GM18907 (cell line): ENCODE results near the gene BAAT.
"Not testable (repeated sequence)": the region's sequence is repeated elsewhere in the genome, so short reads cannot be mapped to it uniquely, and the experiment has no call there.

Experiments used
- ATAC-seq: cut with Tn5 transposase; IDR thresholded peaks from one replicate; pipeline ENCODE4 v1.9.1; 2021; ENCODE audit warnings: mild to moderate bottlenecking, moderate library complexity; ENCODE audit not compliant: unreplicated experiment

BAAT gene

DNA sequence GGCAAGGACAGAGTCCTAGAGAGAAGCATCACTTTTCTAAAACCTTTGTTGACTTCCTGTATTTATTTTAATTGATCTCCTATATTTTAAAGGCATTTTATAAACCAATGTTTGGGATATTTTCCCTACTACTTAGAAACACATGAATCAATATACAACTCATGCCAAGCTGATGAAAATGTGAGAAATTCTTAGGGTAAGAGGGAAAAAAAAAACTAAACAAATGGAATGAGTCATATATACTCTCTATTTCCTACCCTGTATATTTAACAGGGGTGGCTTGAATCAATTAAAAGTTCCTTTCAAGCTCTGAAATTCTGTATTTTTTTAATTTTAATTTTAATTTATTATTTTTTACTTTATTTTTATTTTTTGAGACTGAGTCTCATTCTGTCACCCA lies 19.6 kb downstream of the BAAT start:
- ATAC-seq: no peak

DNA sequence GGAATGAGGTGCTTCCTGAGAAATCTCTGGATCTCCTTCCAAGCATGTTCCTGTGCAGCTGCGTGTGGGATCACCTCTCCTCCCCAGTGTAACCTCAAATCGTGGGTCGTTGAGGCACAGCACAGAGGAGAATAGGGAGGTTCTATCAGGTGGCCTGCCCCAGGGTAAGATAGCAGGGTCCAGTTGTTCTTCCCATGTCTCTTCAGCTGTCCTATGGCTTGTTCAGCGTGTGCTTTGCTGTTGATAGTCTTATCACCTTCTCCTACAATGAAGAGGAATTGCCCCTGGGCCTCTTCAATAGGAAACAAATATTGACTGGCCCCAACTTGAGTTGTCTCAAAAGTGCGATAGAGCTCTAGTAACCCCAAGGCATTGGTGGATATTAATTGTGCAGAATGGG lies 22.4 kb downstream of the BAAT start:
- no peak for ATAC-seq

DNA sequence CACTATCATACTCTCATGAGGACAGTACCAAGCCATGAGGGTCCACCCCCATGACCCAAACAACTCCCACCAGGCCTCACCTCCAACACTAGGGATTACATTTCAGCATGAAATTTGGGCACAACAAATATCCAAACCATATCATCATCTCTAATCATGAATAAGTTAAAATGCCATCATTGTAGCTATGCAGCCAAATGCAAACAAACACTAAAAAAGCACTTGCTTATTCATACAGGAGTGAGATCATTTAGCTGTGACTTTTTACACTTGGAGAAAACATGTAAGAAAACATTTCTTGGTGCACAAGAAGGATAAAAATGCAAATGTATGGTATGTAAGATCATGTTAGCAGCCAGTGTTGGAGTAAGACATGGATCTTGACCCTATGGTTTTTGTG lies 24.2 kb downstream of the BAAT start:
- ATAC-seq: no peak

DNA sequence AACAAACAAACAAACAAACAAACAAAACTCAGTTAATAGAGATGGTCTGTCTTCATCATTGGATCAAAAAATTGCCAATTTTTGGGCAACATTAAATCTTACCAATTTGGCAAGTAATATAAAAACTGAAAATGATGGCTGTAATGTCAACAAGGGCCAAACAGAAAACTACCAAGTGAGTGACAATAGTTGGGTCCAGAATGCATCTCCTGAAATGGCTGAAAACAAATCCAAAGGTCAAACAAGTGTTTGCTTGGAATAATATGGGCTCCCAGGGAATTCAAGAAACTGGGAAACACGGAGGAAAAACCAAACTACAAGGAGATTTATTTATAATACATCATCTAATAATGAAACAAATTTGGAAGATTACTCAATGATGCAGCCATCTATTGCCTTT lies 25.1 kb downstream of the BAAT start:
- ATAC-seq: no peak

DNA sequence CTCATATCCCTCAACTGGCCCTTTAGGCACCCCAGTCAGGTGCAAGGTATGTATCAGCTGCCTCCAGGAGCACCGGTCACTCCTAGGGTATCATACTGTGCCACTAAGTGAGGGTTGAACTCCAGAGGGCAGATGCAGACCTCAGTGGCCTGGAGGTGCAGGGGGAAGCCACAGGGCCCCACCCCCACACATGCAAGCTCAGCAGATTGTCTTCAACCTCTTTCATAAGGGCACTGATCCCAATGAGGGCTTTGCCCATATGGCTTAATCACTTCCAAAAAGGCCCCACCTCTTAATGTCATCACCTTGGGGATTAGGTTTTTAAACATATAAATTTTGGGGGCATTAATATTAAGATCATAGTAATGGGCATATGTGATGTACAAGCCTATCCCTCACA lies 28.2 kb downstream of the BAAT start:
- no peak for ATAC-seq

DNA sequence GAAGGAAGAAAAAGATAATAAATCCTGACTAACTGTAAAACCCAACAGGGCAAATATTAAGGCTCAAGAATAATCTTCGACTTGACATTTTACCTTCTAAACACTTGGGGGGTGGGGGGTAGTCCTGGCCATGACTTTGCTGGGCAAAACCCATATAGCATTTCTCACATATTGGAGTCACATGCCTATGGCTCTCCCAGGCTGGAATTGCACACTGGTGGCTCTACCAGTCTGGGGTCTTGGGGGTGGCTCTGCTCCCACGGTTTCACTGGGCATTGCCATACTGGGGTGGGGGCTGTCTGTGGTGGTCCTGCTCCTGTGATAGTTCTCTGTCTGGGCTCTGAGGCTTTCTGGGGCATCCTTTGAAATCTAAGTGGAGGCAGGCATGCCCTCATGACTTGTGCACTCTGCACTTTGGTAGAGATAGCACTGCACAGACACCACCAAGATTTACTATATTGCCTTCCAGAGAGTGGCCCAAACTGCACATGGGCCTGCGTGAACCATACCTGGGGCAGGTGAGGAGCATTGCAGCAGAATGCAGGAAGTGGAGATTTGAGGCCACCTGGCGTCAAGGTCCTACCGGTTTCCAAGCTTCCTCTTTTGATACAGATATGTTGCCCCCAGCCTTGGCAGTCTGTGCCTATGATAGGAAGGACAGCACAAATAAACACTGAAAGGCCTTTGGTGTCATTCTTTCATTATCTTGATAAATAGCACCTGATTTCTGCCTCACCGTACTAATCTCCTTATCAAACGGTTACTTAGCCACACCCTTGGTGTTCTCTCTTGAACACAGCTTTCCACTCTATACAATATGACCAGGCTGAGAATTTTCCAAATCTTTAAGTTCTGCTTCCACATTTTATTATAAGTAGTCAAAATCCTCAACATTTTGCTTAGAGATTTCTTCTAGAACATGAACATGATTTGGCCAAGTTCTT lies 29.8 kb downstream of the BAAT start:
- ATAC-seq: no peak

DNA sequence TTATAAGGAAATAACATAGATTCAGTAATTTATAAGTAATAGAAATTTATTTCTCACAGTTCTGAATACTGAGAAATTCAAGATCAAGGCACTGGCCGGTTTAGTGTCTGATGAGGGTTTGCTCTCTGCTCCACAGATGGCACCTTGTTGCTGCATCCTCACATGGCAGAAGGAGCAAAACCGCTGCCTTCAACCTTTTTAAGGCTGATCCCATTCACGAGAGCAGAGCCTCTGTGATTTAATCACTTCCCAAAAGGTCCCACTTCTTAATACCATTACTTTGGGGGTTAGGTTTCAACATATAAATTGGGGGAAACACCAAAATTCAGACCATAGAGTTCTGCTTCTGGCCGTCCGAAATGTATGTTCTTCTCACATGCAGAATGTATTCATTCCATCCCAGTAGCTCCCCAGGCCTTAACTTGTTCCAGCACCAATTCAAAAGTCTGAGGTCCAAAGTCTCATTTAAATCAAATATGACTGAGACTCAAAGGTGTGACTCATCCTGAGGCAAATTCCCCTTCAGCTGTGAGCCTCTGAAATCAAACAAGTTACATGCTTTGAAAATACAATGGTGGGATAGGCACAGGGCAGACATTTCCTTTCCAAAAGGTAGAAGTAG lies 30.6 kb downstream of the BAAT start:
- ATAC-seq: no peak

DNA sequence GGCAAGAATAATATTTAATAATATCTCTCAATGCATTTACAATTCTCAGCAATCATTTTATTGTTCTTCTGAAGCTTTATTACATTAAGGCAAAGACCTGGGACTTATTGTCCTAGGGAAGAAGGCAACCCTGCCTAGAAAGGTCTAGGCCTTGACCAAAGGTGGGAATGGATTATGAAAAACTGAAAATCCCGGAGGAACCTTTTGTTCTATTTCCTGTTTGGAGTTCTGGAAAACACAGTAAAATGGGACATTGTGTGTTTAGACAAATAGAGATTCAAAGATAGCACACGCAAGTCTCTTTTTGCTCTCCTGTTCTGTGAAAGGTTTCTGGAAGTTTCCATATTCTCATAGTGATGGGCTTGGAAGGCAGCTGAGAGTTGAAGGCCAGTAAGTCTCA lies 31.1 kb downstream of the BAAT start:
- no peak for ATAC-seq

DNA sequence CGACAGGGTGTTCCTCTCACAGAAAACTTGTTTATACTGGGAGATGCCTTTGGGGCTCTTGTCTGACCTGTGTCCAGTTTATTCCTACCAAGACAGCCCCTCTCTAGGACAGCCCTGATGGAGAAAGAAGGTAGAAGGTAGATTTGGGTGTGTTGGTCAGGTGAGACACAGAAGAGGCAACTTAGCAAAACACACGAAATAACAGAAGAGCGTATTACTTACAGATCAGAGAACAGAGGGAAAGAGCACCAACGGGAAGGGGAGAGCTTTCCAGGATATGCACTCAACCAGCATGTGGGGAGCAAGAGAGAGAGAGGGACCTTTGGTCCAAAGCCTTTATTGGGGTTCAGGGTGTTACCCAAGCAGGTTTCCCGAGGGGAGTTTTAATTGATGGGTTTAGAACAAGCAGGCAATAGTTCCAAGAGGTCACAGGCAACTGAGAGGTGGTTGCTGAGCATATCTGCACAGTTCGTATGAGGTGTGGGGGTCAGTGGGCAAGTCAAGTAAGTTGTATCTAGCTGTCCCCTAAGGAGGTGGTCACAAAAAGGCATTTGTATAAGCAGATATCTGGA lies 31.8 kb downstream of the BAAT start:
- ATAC-seq: no peak

DNA sequence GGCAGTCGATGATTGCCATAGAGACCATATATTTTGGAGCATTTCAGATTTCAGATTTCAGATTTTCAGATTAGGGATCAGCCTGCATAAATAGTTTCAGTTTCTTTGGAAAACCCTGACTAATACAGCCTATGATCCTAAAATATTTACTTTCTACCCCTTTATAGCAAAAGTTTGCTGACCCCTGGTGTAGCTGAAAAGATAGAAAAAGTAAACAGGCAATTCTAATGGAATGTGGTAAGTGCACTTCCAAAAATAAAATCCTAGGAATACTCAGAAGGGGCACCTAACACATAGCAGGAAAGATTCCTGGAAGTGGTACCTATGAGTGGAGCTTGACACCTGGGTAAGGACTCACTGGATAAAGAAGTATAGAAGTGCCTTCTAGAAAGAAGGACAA lies 34.5 kb downstream of the BAAT start:
- ATAC-seq: no peak

DNA sequence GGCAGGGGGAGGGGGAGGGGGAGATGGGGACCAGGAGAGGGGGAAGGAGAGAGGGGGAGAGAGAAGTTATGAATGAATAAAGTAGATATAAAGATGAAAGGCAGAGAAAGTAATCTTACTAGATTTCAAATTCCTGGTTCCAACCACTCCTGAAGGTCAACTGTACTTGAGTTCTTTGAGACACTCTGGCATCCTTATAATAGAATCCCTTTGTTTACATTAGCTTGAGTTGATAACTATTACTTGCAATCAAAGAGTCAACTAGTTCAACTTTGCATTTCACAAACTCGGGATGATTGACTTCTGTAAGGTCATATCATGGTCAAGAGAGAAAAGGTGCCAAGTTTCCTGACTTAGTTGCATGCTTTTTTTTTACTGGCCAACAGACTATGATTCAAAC lies 42.2 kb downstream of the BAAT start:
- no peak for ATAC-seq

DNA sequence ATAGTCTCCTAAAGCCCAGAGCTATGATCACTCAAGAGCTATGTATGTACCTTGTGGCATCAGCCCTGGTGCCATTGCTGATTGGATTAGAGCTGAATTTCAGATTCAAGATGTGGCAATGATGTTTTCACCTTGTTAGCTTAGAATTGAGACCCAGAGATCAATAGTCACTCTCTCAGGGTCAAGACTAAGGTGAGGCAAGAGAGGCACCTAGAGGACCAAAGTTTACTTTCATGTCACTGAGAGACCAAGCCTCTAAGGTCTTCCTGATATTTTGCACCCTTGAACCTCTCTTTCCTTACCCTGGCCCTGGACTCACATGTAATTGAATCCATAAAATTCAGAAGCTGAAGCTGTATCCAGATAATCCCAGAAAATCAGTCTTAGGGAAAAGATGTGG lies 42.8 kb downstream of the BAAT start:
- no peak for ATAC-seq

DNA sequence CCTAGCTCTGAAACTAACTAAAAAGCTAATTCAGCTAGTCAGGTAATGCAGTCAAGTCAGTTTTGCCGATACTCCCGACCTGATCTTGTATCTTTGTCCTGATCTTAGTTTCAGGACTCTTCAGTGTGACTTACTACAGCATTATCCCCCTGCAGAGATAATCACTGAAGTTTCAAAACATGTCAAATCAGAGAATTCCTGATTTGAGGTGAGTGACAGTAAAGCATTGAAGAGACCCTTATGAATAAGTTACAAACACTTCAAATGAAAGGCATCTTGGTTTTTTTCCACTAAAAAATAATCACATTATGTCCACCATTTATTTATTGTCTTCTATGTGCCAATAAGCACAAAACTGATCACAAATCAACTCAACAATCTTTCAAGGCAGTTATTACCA lies 47.6 kb downstream of the BAAT start:
- no peak for ATAC-seq

DNA sequence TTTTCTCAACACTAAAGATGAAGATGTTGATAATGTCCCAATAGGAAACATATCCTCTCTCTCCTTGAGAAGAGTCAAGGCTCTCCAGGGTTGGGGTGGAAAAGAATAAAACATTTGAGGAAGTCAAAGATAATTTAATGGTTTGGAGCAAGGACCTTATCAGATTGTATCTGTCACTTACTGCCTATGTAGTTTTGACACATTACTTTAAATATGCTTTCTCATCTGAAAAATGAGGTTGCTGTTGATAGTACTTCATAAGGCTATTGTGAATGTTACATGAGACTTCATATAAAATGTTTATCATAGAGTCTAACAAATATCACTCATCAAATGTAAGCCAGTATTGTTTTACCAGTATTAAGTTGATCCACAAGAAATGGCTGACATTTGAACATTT lies 48.7 kb downstream of the BAAT start:
- ATAC-seq: no peak

DNA sequence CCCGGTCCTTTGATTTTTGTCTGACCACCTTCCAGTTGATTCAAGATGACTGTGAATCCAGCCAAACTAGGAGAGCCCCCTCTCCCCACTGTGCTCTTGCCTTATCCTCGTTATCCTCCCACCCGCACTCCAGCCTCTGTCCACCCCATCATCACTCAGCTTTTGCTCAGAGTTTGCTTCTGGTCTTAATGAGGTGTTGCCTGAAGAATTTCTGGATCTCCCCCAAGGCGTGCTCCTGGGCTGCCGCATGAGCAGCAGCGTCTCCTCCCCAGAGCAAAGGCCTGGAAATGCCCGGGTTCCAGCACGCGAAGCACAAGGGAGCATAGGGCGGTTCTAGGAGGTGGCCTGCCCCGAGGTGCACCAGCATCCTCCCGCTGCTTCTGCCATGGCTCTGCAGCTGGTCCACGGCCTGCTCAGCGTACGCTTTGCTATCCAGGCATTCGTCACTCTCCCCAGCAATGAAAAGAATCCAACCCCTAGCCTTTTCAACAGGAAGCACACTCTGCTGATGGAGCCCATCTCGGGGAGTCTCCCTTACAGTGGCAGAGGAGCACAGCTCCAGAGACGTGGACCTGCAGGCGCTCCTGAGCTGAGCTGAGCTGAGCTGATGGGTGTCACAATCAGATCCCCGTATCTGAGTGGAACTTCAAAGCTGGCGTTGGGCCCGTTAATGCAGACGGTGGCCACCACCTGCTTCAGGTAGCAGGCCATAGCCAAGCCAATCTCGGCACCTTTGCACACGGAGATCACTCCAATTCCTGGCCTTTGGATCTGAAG lies 50.7 kb downstream of the BAAT start:
- ATAC-seq: no peak

DNA sequence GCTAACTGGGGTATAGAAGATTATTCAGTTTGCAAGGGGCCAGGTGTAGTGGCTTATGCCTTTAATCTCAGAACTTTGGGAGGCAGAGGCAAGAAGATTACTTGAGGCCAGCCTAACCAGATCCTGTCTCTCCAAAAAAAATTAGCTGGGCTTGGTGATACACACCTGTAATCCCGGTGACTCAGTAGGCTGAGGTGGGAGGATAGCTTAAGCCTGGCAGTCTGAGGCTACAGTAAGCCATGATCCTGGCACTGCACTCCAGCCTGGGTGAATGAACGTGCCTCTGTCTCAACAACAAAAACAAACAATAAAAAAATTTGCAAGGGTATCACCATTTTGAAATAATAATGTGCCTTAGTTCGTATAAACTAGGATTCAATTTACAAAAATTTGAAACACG lies 51.3 kb downstream of the BAAT start:
- no peak for ATAC-seq

DNA sequence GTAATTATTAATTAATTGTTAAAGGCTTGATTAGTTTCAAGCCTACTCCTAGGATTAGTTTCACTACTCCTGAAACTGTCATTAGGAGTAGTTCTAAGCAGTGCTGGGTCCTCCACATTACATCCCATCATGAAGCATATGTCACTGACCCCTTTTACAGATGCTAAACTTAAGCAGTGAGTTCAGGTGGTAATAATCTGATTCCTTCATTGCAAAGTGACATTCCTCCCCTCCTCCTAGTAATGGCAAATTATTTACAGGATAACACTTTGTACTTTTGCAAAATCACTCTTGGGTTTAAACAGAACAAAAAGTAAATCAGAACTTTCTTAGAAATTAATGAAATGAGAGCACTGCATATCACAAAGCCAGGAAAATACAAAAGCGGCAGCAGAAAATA lies 52.4 kb downstream of the BAAT start:
- no peak for ATAC-seq

DNA sequence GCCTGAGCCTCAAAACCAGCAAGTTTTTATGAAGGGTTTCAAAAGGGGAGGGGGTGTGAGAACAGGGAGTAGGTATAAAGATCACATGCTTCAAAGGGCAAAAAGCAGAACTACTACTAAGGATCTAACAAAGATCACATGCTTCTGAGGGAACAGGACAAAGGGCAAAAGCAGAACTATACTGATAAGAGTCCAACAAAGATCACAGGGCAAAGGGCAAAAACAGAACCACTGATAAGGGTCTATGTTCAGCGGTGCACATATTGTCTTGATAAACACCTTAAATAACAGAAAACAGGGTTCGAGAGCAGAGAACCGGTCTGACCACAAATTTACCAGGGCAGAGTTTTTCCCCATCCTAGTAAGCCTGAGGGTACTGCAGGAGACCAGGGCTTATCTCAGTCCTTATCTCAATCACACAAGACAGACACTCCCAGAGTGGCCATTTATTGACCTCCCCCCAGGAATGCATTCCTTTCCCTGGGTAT lies 57.3 kb downstream of the BAAT start:
- not testable (repeated sequence) for ATAC-seq

DNA sequence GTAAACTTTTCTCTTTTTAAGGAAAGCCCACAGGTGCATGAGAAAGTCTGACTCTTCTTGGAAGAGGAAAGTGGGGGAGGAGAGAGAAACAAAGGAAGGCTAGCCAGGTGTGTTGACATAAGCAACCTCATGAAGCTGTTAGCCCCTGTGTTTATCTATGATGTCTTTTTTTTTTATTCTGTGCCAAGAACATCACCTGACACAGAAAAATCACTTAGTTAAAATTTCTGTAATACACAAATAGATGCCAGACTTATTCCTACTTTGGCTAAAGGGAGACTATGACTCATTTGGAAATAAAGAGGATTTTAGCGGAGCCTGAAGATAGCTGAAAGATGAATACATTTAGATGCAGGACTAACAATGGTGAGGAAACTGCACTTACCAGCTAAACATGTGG lies 58.3 kb downstream of the BAAT start:
- no peak for ATAC-seq

DNA sequence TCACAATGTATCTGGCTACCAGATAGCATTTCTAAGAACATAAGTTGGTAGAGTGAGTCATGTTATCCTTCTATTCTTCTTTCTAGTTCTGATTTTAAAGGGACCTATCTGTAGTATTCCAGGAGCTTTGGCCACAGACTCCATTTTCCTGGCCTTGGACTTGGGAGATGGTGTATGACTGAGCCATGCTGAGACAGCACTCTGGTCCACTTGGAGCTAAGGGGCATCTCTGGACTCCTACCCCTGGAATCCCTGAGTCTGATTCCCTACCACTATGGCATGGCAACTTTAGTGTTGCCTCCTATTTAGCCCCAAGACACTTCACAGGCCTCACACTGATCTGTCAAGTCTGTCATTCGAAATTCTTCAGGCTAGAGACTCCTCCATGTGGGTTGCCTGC lies 58.8 kb downstream of the BAAT start:
- no peak for ATAC-seq

DNA sequence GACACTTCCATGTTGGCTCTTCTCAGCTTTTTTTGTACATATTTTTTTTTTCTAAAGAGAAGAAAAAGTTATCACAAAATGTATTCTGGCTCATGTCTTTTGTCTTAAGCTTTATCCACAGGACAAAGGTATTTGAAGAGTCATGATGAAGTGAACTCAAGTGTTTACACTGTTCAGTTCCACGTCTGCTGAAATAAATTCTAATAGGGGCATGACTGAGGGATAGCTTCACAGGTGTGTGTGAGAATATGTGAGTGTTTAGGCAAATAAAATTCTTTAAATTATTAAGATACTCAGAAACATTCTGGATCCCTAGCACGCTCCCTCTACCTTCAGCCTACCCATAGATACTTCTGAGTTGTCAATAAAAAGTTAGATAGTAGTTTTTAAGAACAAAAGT lies 59.8 kb downstream of the BAAT start:
- ATAC-seq: no peak
